GM21360 (cell line): ENCODE data around the gene ERMARD.

Experiments
- ATAC-seq: cut with Tn5 transposase; IDR thresholded peaks from one replicate; pipeline ENCODE4 v1.9.1; 2021; ENCODE audit warnings: mild to moderate bottlenecking, moderate library complexity; ENCODE audit not compliant: unreplicated experiment

ERMARD gene

GRCh38 chr6:169801396-169802160, 50.2 kb downstream of the ERMARD start:
- no peak for ATAC-seq

DNA sequence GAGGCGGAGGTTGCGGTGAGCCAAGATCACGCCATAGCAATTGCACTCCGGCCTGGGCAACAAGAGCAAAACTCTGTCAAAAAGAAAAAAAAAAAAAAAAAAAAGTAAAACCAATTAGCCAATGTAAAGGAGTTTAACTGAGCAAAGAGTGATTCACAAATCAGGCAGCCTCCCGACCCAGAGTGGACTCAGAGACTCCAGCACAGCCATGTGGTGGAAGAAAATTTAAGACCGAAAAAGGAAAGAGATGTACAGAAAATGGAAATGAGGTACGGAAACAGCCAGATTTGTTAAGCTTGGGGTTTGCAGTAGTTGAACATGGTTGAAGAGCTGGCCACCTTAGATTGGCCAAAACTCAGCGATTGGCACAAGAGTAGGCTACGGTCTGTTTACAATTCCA, 51.4 kb downstream of the ERMARD start:
- no peak for ATAC-seq

GRCh38 chr6:169803271-169803811, 51.9 kb downstream of the ERMARD start:
- no peak for ATAC-seq

GRCh38 chr6:169803816-169804340, 52.5 kb downstream of the ERMARD start:
- no peak for ATAC-seq

DNA sequence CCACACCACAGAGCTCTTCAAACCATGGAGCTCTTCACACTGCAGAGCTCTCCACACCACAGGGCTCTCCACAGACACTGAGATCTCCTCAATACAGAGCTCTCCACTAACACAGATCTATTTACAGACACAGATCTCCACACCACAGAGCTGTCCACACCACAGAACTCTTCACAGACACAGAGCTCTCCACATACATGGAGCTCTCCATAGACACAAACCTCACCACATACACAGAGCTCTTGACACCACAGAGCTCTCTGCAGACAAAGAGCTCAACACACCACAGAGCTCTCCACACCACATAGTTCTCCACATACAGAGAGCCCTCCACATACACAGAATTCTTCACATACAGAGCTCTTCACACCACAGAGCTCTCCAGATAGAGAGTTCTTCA, 53.0 kb downstream of the ERMARD start:
- no peak for ATAC-seq

DNA sequence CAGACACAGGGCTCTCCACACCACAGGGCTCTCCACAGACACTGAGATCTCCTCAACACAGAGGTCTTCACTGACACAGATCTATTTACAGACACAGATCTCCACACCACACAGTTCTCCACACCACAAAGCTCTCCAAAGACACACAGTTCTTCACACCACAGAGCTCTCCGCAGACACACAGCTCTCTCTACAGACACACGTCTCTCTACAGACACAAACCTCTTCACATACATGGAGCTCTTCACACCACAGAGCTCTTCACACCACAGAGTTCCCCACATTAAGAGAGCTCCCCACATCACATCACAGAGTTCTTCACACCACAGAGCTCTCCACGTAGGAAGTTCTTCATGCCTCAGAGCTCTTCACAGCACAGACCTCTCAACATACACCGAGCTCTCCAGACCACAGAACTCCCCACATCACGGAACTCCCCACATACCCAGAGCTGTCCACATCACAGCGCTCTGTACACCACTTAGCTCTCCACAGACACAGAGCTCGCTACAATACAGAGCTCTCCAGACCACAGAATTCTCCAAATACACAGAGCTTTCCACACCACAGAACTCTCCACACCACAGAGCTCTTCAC, 53.9 kb downstream of the ERMARD start:
- ATAC-seq = no peak

DNA sequence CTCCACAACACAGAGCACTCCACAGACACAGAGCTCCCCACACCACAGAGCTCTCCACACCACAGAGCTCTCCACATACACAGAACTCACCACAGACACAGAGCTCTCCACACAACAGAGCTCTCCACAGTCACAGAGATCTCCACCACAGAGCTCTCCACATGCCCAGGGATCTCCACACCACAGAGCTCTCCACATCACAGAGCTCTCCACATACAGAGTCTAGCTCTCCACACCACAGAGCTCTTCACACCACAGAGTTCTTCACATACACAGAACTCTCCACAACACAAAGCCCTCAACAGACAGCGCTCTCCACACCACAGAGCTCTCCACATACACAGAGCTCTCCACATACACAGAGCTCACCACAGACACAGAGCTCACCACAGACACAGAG, 55.3 kb downstream of the ERMARD start:
- no peak for ATAC-seq

- no peak for ATAC-seq
These were observed 55.8 kb downstream of the ERMARD start for GRCh38 chr6:169807229-169807628.

DNA sequence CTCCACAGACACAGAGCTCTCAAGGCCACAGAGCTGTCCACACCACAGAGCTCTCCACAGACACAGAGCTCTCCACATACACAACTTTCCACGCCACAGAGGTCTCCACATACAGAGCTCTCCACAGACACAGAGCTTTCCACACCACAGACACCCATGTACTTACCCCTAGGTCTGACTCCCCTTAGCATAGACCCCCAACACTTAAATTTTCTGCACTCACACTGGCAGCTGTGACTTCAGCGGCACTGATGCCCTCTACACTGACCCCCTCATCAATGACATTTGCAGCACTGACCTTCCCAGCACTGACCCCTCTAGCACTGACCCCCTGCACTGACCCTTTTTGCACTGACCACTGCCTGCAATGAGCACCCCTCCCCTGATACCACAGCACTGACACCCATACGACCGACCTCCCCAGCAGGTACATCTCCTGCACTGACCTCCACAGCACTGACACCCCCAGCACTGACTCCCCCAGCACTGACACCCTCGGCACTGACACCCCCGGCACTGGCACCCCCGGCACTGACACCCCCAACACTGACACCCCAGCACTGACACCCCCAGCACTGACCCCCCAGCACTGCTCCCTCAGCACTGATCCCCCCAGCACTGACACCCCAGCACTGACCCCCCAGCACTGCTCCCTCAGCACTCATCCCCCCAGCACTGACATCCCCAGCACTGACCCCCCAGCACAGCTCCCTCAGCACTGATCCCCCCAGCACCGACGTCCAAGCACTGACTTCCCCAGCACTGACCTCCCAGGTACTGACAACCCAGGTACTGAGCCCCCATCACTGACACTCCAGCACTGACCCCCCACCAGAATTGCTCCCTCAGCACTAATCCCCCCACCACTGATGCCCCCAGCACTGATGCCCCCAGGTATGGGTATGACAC, 56.5 kb downstream of the ERMARD start:
- no peak for ATAC-seq

DNA sequence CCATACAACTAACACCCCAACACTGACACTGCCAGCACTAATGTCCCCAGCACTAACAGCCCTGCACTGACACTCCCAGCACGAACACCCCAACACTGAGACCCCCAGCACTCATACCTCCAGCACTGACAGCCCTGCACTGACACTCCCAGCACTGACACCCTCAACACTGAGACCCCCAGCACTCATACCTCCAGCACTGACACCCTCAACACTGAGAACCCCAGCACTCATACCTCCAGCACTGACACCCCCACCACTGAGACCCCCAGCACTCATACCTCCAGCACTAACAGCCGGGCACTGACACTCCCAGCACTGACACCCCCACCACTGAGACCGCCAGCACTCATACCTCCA, 57.2 kb downstream of the ERMARD start:
- ATAC-seq = no peak

GRCh38 chr6:169809386-169809785, 58.0 kb downstream of the ERMARD start:
- ATAC-seq = no peak

DNA sequence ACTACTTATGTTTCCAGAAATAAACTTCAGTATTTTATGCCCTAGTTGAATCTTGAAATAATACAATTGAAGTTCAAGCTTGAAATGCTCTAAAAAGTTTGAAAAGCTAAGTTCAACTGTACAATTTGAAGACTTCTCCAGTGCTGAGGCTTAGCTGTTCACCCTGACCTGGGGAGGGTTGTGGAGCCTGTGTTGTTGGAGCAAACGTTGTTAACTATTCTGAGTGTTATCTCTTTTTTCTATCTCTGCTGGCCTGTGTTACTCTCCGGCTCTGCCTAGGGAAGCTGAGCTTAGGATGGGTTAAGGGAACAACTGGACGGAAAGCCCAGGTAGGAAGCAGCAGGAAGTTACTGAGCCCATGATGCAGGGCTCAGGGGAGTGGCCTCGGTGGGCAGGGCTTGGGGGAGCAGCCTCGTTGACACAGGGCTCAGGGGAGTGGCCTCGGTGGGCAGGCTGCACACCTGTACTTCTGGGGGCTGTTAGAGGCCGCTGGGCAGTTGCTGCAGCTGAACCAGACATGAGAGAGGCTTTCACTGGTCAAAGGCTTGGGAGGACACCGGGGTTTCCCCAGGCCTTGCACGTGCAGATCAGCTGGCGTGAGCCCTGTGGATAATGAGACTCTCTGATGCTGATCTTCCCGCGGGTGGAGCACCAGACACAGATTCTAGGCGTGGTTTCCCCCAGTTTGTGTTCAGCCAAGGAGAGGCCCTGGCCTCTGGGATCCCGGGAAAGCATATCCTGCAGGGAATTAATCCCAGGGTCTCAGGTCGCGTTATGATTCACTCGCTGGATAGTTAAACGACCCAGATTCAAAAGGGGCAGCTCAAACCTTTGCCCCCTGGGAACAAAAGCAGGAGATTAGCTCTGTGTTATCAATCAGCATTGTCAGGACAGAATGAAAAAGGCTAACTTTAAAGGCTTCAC, 58.9 kb downstream of the ERMARD start:
- ATAC-seq = no peak

DNA sequence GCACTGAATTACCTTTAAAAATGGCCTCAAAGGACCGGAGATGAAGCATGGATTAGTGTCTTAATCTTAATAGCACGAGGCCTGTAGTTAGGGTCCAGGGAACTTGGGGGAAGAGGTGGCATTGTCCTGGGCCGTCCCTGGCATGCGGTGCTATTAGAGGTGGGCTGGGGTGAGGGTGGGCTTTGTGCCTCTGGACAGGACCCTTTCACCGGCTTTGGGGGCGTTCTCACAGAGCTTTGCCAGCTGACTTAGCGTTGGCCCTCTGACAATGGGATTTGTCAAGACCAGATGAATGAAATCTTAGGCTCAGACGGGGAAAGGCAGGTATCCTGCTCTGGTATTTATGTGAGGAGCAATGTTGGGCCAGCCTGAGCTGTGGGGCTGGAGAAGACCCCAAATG, 59.6 kb downstream of the ERMARD start:
- no peak for ATAC-seq

- no peak for ATAC-seq
These were observed 60.3 kb downstream of the ERMARD start for GRCh38 chr6:169811521-169812256.

GRCh38 chr6:169812257-169812644, 60.8 kb downstream of the ERMARD start:
- no peak for ATAC-seq

DNA sequence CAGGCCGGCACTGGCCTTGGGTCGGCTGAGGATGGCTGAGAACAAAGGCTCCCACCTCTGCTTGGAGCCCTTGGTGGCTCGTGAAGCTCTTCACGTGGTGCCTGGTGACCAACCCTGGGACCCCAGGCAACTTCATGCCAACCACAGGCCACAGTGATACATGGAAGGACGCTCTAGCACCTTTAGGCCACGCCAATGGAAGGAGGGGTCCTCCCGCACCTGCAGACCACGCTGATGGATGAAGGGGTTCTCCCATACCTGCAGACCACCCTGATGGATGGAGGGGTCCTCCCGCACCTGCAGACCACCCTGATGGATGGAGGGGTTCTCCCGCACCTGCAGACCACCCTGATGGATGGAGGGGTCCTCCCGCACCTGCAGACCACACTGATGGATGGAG, 62.5 kb downstream of the ERMARD start:
- no peak for ATAC-seq

DNA sequence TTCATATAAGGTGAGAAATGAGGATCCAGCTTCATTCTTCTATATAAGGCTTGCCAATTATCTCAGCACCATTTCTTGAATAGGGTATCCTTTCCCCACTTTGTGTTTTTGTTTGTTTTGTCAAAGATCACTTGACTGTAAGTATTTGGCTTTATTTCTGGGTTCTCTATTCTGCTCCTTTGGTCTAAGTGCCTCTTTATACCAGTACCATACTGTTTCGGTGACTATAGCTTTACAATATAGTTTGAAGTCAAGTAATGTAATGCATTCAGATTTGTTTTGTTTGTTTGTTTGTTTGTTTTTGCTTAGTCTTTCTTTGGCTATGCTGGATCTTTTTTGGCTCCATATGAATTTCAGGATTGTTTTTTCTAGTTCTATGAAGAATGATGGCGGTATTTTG, 64.6 kb downstream of the ERMARD start:
- ATAC-seq = no peak

GRCh38 chr6:169816975-169817374, 65.6 kb downstream of the ERMARD start:
- no peak for ATAC-seq

DNA sequence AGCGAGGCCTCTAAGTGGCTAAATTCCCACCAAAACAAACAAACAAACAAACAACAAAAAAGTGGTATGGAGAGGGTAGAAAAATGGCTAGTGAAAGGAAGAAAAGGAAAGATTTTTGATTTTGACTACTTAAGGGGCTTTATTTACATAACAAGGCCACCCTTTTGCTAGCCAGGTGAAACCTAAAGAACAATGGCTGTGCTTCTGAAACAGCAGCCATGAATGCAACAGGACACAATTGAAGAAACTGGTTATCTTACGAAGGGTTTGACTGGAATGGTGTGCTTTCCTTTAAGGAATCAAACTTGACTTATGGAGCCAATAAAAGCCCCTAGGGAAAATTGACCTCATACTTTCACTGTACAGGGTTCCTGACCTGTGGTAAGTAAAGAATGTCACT, 68.9 kb downstream of the ERMARD start:
- no peak for ATAC-seq

- ATAC-seq = no peak
These were observed 72.6 kb downstream of the ERMARD start for GRCh38 chr6:169824021-169824420.
